Liver (tissue), 9 donors: ENCODE results near the gene MFSD6. TPM values are rescaled to one million over a fixed set of nuclear protein-coding genes. Genes with fewer than 3 reads are reported as not detected.

Experiments
- DNase-seq: peaks from one replicate; pipeline ENCODE4 v3.0.0-alpha.2; 2017; ENCODE audit warnings: low spot score
- H3K27ac ChIP-seq, 2 donors: one replicate each; pipeline ENCODE4 v1.7.0; 2013; ENCODE audit warnings: inconsistent platforms in 2 of 2, low read length in 2 of 2, control low read depth in 1 of 2, low read depth in 1 of 2, mild to moderate bottlenecking in 1 of 2
- H3K27me3 ChIP-seq, 4 donors: one replicate each; pipeline versions ENCODE4 v1.6.1 to v1.7.0; 2013; ENCODE audit warnings: low read length in 3 of 4, inconsistent platforms in 1 of 4, mild to moderate bottlenecking in 1 of 4, moderate library complexity in 1 of 4; ENCODE audit not compliant: control insufficient read depth in 4 of 4, insufficient read depth in 4 of 4
- H3K36me3 ChIP-seq, 4 donors: one replicate each; pipeline versions ENCODE4 v1.6.1 to v1.7.0; 2013; ENCODE audit warnings: low read length in 3 of 4, mild to moderate bottlenecking in 3 of 4, low read depth in 1 of 4, moderate library complexity in 1 of 4; ENCODE audit not compliant: control insufficient read depth in 4 of 4, insufficient read depth in 3 of 4
- H3K4me1 ChIP-seq, 4 donors: one replicate each; pipeline versions ENCODE4 v1.6.1 to v1.7.0; 2013; ENCODE audit warnings: low read length in 3 of 4, mild to moderate bottlenecking in 3 of 4, moderate library complexity in 1 of 4; ENCODE audit not compliant: control insufficient read depth in 4 of 4, insufficient read depth in 4 of 4
- H3K4me3 ChIP-seq, 3 donors: one replicate each; pipeline versions ENCODE4 v1.6.1 to v1.7.0; 2013; ENCODE audit warnings: low read length in 3 of 3, control low read depth in 1 of 3, low read depth in 1 of 3, mild to moderate bottlenecking in 1 of 3
- H3K9ac ChIP-seq, 2 donors: one replicate each; pipeline ENCODE4 v1.7.0; 2013; ENCODE audit warnings: low read length in 2 of 2, mild to moderate bottlenecking in 2 of 2, moderate library complexity in 2 of 2, control low read depth in 1 of 2, low read depth in 1 of 2
- H3K9me3 ChIP-seq, 4 donors: one replicate each; pipeline versions ENCODE4 v1.6.1 to v1.7.0; 2013; ENCODE audit warnings: low read length in 3 of 4; ENCODE audit not compliant: control insufficient read depth in 4 of 4
- ATF3 ChIP-seq: IDR thresholded peaks from 2 replicates; pipeline ENCODE4 v1.6.1; 2016; ENCODE audit warnings: antibody characterized with exemption
- CTCF ChIP-seq: fragments of 150-350 bp; IDR thresholded peaks from 2 replicates; pipeline ENCODE4 v1.5.1; 2017; ENCODE audit warnings: improper control_type of control experiment, low read depth, low read length; ENCODE audit not compliant: missing input control
- EGR1 ChIP-seq, 2 donors: IDR thresholded peaks; 2 replicates each; pipeline ENCODE4 v1.6.1; 2016 to 2018; ENCODE audit warnings: antibody characterized with exemption in 2 of 2, low read depth in 2 of 2
- FOXA1 ChIP-seq: IDR thresholded peaks from 2 replicates; pipeline ENCODE4 v1.6.1; 2016; ENCODE audit warnings: antibody characterized with exemption
- FOXA2 ChIP-seq: IDR thresholded peaks from 2 replicates; pipeline ENCODE4 v1.6.1; 2016; ENCODE audit warnings: antibody characterized with exemption
- GABPA ChIP-seq, 2 donors: IDR thresholded peaks in 1 of 2; conservative IDR thresholded peaks in 1 of 2; 2 replicates each; pipeline ENCODE4 v1.6.1; 2016; ENCODE audit warnings: antibody characterized with exemption in 2 of 2, mild to moderate bottlenecking in 1 of 2, moderate library complexity in 1 of 2
- HNF4A ChIP-seq, 2 donors: conservative IDR thresholded peaks; 2 replicates each; pipeline ENCODE4 v1.6.1; 2016; ENCODE audit warnings: antibody characterized with exemption in 2 of 2, mild to moderate bottlenecking in 2 of 2
- HNF4G ChIP-seq: IDR thresholded peaks from 2 replicates; pipeline ENCODE4 v1.6.1; 2016; ENCODE audit warnings: antibody characterized with exemption
- JUND ChIP-seq, 2 donors: IDR thresholded peaks; 2 replicates each; pipeline ENCODE4 v1.6.1; 2016; ENCODE audit warnings: antibody characterized with exemption in 2 of 2
- MAX ChIP-seq: IDR thresholded peaks from 2 replicates; pipeline ENCODE4 v1.6.1; 2016; ENCODE audit warnings: antibody characterized with exemption
- NR2F2 ChIP-seq: IDR thresholded peaks from 2 replicates; pipeline ENCODE4 v1.6.1; 2016; ENCODE audit warnings: antibody characterized with exemption
- RAD21 ChIP-seq, 2 donors: IDR thresholded peaks; 2 replicates each; pipeline ENCODE4 v1.6.1; 2016; ENCODE audit warnings: antibody characterized with exemption in 2 of 2, mild to moderate bottlenecking in 2 of 2
- REST ChIP-seq: IDR thresholded peaks from 2 replicates; pipeline ENCODE4 v1.6.1; 2016; ENCODE audit warnings: antibody characterized with exemption, mild to moderate bottlenecking
- RXRA ChIP-seq, 2 donors: IDR thresholded peaks; 2 replicates each; pipeline ENCODE4 v1.6.1; 2017 to 2018; ENCODE audit warnings: antibody characterized with exemption in 2 of 2, mild to moderate bottlenecking in 1 of 2
- SP1 ChIP-seq: IDR thresholded peaks from 2 replicates; pipeline ENCODE4 v1.6.1; 2018; ENCODE audit warnings: antibody characterized with exemption, mild to moderate bottlenecking
- TAF1 ChIP-seq: conservative IDR thresholded peaks from 2 replicates; pipeline ENCODE4 v1.6.1; 2016; ENCODE audit warnings: antibody characterized with exemption, mild to moderate bottlenecking
- YY1 ChIP-seq: IDR thresholded peaks from 2 replicates; pipeline ENCODE4 v1.6.1; 2016; ENCODE audit warnings: antibody characterized with exemption, mild to moderate bottlenecking
- ZBTB33 ChIP-seq: IDR thresholded peaks from 2 replicates; pipeline ENCODE4 v1.6.1; 2016; ENCODE audit warnings: antibody characterized with exemption
- WGBS: extraction: QIAGEN DNeasy Blood & Tissue Kit; methylation state at CpG from one replicate; pipeline ENCODE4 v1.1.7; 2013; 5-methylcytosine and 5-hydroxymethylcytosine counted together
- polyA plus RNA-seq, 2 donors: library from polyadenylated mRNA; stranded (reverse) in 1 of 2; unstranded in 1 of 2; fragments of 200-250 nt in 1 of 2; fragments of >200 nt in 1 of 2; fragmentation: Nextera tagmentation in 1 of 2; extraction: Ambion mirVana in 1 of 2; gene quantifications; one replicate each; pipeline versions ENCODE4 v1.2.1 to v1.2.3, GENCODE V29; 2013 to 2015
- total RNA-seq, 2 donors: library from RNA; depleted of rRNA; stranded (reverse); fragments of >200 nt; gene quantifications; one replicate each; pipeline ENCODE4 v1.2.3, GENCODE V29; 2014
- donor health status: healthy.
- donor health status: healthy.
- donor health status: healthy.
- donor health status: healthy.
- donor health status: healthy.

MFSD6 gene
- total and polyA plus RNA-seq, 4 donors = 0.83 to 9.5 (median 2.4) TPM

GRCh38 chr2:190513877-190514276 is 105.7 kb downstream of the MFSD6 start:
- H3K27ac ChIP-seq = no peak overlapping the region
- 94% methylated on average over 2 of the region's 2 CpGs for WGBS
- H3K36me3 ChIP-seq = peaks cover 0 to 3% (median 0%) of the 10 kb centered on the region in 4 donors
- H3K27me3 ChIP-seq = no peaks in the 10 kb centered on the region
- no peak overlapping the region for H3K4me3 ChIP-seq
- no peak overlapping the region for H3K9ac ChIP-seq
- DNase-seq = no peak
- no peaks in the 10 kb centered on the region for H3K9me3 ChIP-seq
- H3K4me1 ChIP-seq = no peaks in the 10 kb centered on the region
- TF ChIP-seq RAD21 (IDR thresholded peaks at IDR 0.05) (no peak), SP1 (no peak), FOXA2 (no peak), CTCF (no peak), NR2F2 (no peak), RXRA (IDR thresholded peaks at IDR 0.05) (no peak), JUND (IDR thresholded peaks at IDR 0.05) (no peak), ZBTB33 (no peak), REST (no peak), YY1 (no peak), EGR1 (IDR thresholded peaks at IDR 0.05; ENCODE audit: low read depth in 2 of 2) (no peak), TAF1 (no peak), HNF4A (conservative IDR thresholded peaks at IDR 0.05) (no peak), ATF3 (no peak), HNF4G (no peak)

- Histone ChIP-seq H3K4me1 (no peaks in the 10 kb centered on the region), H3K9me3 (no peaks in the 10 kb centered on the region), H3K9ac (no peak overlapping the region), H3K4me3 (no peak overlapping the region), H3K27ac (no peak overlapping the region), H3K27me3 (no peaks in the 10 kb centered on the region), H3K36me3 (peaks cover 0 to 3% (median 0%) of the 10 kb centered on the region in 4 donors)
- WGBS = 98% methylated on average over 1 of the region's 1 CpG
- no peak for TF ChIP-seq TAF1
- no peak for TF ChIP-seq EGR1 (IDR thresholded peaks at IDR 0.05; ENCODE audit: low read depth in 2 of 2)
- no peak for TF ChIP-seq GABPA (IDR thresholded peaks at IDR 0.05 in 1 of 2, conservative IDR thresholded peaks at IDR 0.05 in 1 of 2)
- TF ChIP-seq MAX = no peak
- TF ChIP-seq CTCF = no peak
- no peak for TF ChIP-seq REST
- TF ChIP-seq YY1 = no peak
- no peak for TF ChIP-seq SP1
- no peak for TF ChIP-seq FOXA1
- DNase-seq = no peak
These were observed 106.5 kb downstream of the MFSD6 start for GRCh38 chr2:190514676-190515075.
